CD4-positive, alpha-beta T cell treated with Interleukin-15 for 4 hours (primary cell): ENCODE results near the gene HDAC6.
A peak's percentile ranks its signal among the peaks of the same experiment; 100 is the strongest.
"Not testable (repeated sequence)": the region's sequence is repeated elsewhere in the genome, so short reads cannot be mapped to it uniquely, and the experiment has no call there.

Experiments used
- DNase-seq: peaks from one replicate; pipeline ENCODE4 v3.0.0-alpha.2; 2020; ENCODE audit warnings: low spot score

HDAC6 gene

DNA sequence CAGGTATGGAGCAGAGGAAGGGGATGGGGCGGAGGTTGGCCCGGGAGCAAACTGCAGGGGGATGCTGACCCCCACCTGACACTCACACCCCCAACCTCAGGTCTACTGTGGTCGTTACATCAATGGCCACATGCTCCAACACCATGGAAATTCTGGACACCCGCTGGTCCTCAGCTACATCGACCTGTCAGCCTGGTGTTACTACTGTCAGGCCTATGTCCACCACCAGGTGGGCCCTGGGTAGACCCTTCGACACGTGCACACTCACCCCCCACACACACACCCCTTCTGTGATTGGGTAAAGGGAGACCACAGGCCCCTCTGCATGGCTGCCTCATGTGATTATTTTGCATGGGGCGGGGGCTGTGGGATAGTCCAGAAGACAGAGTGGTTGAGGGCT is 22.2 kb downstream of the HDAC6 start:
- no peak for DNase-seq

DNA sequence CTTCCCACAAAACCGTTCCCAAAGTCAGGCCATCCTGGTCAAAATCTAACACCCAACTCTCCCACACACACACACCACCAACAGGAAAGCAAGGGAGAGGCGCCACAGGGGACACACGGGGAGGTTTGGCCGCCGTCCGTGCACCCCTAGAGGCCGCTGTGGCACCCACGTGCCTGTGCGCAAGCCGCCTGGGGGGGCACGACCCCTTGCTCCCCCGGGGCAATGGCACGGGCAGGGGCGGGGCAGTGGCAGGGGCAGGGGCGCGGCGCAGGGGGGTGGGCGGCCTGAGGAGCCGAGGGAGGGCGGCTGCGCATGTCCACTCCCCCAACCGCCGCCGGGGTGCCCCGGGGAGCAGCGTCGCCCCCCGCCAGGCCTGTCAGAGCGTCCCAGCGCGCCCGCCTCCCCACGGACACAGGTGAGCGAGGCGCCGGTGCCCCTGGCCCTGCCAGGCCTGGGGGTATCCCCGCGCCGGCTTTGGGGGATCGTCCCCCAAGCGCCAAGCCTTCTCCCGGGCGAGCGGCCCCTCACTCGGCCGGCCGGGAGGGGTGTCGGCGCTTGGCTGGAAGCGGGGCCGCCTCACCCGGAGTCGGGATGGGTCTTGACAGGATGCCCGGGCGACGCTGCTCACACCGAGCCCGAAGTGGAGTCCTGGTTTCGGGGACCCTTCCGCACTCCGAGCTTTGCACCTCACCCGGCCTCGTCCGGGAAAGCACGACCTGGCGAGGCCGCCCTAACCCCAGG is 24.4 kb downstream of the HDAC6 start, which contains the start of gene ERAS:
Gene ERAS (plus strand): TSS at position 379 of the 741 bp plus-strand sequence. CDS start 2,611 bp downstream, outside the sequence.
- no peak for DNase-seq

DNA sequence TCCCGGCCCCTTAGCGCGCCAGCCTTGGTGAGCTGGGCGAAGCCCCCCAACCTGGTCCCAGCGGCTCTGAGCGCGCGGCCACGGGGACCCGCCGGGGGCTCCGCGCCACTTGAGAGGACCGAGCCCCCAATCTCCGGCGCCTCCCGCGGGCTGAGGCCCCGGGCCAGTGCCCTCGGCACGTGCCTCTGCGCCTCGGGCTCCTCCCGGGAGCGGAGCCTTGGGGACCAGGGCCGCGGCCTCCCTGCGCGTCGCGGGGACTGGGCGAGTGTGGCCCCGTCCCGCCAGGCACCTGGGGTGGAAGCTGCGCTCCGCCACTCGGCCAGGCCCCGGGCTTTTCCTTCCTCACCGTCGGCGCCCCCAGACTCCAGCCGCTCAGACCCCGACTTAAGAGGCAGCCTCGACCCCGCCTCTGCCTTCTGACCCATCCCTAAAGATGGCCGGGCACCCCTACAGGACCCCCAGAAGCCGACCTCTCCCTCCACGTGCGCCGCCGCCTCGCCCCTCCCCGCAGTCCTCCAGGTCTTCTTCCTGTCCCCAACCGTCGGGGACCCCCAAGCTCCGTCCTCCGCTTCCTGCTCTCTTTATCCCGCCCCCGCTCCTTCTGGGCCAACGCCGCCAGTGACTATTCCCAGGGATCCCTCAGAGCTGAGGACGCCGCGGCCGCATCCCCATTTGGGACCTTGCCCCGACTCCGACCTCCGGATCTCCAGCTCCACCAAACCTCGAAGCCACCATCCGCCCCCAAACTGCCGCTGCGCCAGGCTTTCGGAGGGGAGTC is 25.2 kb downstream of the HDAC6 start:
- no peak for DNase-seq

GRCh38 chrX:48827654-48827968 is 25.7 kb downstream of the HDAC6 start:
- no peak for DNase-seq

DNA sequence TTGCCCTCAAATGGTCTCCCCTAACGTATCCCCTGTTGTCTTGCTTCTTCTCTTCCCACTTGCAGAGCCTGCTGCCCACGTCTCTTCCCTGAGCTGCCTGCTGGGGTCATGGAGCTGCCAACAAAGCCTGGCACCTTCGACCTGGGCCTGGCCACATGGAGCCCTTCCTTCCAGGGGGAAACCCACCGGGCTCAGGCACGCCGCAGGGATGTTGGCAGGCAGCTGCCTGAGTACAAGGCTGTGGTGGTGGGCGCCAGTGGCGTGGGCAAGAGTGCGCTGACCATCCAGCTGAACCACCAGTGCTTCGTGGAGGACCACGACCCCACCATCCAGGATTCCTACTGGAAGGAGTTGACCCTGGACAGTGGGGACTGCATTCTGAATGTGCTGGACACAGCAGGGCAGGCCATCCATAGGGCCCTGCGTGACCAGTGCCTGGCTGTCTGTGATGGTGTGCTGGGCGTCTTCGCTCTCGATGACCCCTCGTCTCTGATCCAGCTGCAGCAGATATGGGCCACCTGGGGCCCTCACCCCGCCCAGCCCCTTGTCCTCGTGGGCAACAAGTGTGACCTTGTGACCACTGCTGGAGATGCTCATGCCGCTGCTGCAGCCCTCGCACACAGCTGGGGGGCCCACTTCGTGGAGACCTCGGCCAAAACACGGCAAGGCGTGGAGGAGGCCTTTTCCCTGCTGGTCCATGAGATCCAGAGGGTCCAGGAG is 27.3 kb downstream of the HDAC6 start:
- DNase-seq: no peak

GRCh38 chrX:48831136-48831908 is 29.5 kb downstream of the HDAC6 start:
- no peak for DNase-seq

DNA sequence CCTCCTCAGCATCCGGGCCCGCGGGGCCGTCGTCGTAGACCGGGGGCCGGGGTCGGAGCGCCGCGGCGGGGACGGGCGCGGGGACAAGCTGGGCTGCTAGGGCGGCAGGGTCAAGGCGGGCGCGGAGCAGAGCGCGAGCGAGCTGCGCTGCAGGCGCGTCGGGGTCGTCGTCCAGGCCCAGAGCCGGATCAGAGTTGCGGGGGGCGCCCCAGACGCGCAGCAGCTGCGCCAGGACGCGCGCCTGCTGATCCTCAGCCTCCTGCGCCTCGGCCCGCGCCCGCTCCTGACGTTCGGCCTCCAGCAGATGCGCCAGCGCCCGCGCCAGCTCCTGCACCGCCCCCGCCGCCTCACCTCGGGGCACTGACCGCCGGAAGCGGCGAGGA is 30.0 kb downstream of the HDAC6 start:
- DNase-seq: no peak

GRCh38 chrX:48833542-48834138 is 31.8 kb downstream of the HDAC6 start:
- no peak for DNase-seq

DNA sequence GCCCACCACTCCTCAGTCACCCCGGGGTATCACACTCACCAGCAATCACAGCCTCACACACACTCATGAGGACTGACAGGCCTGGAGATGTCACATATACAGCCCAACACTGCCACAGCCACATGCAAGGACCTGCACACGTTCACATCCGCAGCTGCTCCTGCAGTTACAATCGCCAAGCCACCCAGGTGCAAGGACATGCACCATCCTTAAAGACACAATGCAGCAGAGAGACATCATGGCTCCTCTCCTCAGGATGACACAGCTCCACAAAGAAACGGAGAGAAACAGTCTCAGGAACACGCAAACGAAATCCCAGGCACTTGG is 32.5 kb downstream of the HDAC6 start:
- DNase-seq: no peak

DNA sequence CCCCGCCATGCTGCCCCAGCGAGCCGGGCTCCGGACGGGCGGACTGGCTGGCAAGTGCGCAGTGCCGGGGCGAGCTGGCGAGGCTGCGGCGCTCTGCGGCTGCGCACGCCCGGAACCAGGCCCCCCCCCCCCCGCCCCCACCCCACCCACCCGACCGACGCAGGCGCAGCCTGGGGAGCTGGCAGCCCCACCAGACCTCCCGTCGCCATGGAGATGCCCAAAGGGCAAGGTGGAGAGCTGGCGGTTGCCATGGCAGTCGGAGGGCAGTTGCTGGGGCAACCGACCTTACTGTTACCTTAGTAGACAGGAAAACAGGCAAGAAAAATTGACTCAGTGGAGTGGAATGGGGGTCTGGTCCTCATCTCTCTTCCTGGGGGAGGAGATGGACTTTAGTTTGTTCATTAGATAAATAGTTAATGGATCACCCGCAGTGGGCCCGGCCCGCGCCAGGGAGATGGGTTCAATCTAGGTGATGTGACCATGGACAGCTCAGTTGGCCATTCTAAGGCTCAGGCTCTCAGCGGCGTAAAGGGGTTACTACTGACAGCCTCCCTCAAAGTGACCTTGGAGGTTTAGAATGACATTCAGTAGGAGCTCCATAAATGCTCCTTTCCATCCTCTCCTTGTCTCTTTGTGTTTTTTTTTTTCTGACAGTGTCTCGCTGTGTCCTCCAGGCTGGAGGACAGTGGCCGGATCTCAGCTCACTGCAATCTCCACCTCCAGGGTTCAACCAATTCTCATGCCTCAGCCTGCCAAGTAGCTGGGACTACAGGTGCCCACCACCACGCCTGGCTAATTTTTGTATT is 33.9 kb downstream of the HDAC6 start, which contains the start of gene PCSK1N:
Gene PCSK1N (minus strand): TSS at position 87 of the 806 bp plus-strand sequence. CDS start 78 bp downstream, at position 9.
- peak; percentile 65 for DNase-seq

- DNase-seq: no peak
Observed at GRCh38 chrX:48839686-48840085, 37.8 kb downstream of the HDAC6 start.

GRCh38 chrX:48848847-48849246 is 47.0 kb downstream of the HDAC6 start:
- DNase-seq: no peak

DNA sequence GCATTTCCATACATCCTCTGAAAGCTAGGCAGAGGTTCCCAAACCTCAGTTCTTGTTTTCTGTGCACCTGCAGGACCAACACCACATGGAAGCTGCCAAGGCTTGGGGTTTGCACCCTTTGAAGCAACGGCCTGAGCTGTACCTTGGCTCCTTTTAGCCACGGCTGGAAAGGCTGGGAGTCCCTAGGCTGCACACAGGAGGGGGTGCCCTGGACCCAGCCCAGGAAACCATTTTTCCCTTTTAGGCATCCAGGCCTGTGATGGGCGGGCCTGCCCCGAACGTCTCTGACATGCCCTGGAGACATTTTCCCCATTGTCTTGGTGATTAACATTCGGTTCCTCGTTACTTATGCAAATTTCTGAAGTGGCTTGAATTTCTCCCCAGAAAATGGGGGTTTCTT is 51.0 kb downstream of the HDAC6 start:
- DNase-seq: no peak

GRCh38 chrX:48853494-48853893 is 51.6 kb downstream of the HDAC6 start:
- DNase-seq: not testable (repeated sequence)

GRCh38 chrX:48854121-48854804 is 52.4 kb downstream of the HDAC6 start:
- not testable (repeated sequence) for DNase-seq

DNA sequence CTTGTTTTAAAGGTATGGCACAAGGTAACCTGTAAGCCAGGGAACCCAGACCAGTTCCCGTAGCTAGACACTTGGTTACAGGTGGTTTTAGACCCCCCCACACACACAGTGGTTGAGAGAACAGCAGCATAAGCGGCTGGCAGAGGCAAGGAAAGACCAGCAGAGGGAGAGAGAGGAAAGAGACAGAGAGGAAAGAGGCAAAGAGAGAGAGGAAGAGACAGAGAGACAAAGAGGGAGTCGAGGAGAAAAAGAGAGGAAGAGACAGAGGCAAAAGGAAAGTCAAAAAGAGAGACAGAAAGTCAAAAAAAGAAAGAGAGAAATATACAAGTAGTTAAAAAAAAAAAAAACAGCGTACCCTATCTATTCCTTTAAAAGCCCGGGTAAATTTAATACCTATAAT is 53.0 kb downstream of the HDAC6 start:
- peak; percentile 7 for DNase-seq

- no peak for DNase-seq
Observed at GRCh38 chrX:48864210-48864609, 62.3 kb downstream of the HDAC6 start.

DNA sequence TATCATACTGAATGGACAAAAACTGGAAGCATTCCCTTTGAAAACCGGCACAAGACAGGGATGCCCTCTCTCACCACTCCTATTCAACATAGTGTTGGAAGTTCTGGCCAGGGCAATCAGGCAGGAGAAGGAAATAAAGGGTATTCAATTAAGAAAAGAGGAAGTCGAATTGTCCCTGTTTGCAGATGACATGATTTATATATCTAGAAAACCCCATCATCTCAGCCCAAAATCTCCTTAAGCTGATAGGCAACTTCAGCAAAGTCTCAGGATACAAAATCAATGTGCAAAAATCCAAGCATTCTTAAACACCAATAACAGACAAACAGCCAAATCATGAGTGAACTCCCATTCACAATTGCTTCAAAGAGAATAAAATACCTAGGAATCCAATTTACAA is 70.2 kb downstream of the HDAC6 start:
- not testable (repeated sequence) for DNase-seq
